Breast epithelium (tissue), 3 donors: ENCODE results near the gene MAMLD1.

Experiments
- CTCF ChIP-seq, 3 donors: fragments of 450-650 bp; IDR thresholded peaks; one replicate each; pipeline ENCODE4 v1.5.1; 2016 to 2017; ENCODE audit warnings: antibody characterized with exemption in 3 of 3, mild to moderate bottlenecking in 3 of 3, moderate library complexity in 3 of 3
- POLR2A ChIP-seq: fragments of 450-650 bp; IDR thresholded peaks from one replicate; pipeline ENCODE4 v1.6.1; 2016; ENCODE audit warnings: antibody characterized with exemption, mild to moderate bottlenecking, moderate library complexity
- POLR2AphosphoS5 ChIP-seq, 3 donors: sonication (generic); formaldehyde crosslinking; IDR thresholded peaks; one replicate each; pipeline ENCODE4 v1.6.1; 2017; ENCODE audit warnings: antibody characterized with exemption in 3 of 3

- TF ChIP-seq CTCF (IDR thresholded peaks at IDR 0.05) = no peak
- TF ChIP-seq POLR2A = no peak
- no peak for TF ChIP-seq POLR2AphosphoS5 (IDR thresholded peaks at IDR 0.05)
Observed at GRCh38 chrX:150329868-150330267, 33.2 kb upstream of the MAMLD1 start.
